Keratinocyte (primary cell): ENCODE data around the gene FAM107B. TPM values are rescaled to one million over a fixed set of nuclear protein-coding genes. Genes with fewer than 3 reads are reported as not detected.

ENCODE experiments used
- DNase-seq: peaks from one replicate; pipeline ENCODE4 v3.0.0-alpha.2; 2011; ENCODE audit warnings: low read depth, missing footprints, low spot score
- FAIRE-seq: peaks from 2 replicates; lab custom pipeline; 2011; peaks lifted over from hg19 to GRCh38; lab: Jason Lieb, UNC
- H2AFZ ChIP-seq: 2 replicates; pipeline ENCODE4 v1.6.0; 2012; ENCODE audit warnings: low read length, control low read depth, inconsistent platforms; ENCODE audit not compliant: control insufficient read depth
- H3K27ac ChIP-seq: 2 replicates; pipeline ENCODE4 v1.5.1; 2011; ENCODE audit warnings: low read length; ENCODE audit not compliant: control insufficient read depth, insufficient read depth
- H3K27me3 ChIP-seq: 3 replicates; pipeline ENCODE4 v1.6.0; 2011; ENCODE audit warnings: low read length; ENCODE audit not compliant: control insufficient read depth, insufficient read depth; ENCODE audit errors: extremely low read depth
- H3K36me3 ChIP-seq, 2 experiments: 2 replicates in 1 of 2; 3 replicates in 1 of 2; pipeline ENCODE4 v1.5.1; 2011; ENCODE audit warnings: low read length in 2 of 2, mild to moderate bottlenecking in 1 of 2; ENCODE audit not compliant: control insufficient read depth in 2 of 2, insufficient read depth in 2 of 2; ENCODE audit errors: extremely low read depth in 1 of 2
- H3K4me1 ChIP-seq: 3 replicates; pipeline ENCODE4 v1.5.1; 2011; ENCODE audit warnings: low read length; ENCODE audit not compliant: control insufficient read depth, insufficient read depth; ENCODE audit errors: extremely low read depth
- H3K4me2 ChIP-seq: 3 replicates; pipeline ENCODE4 v1.6.0; 2011; ENCODE audit warnings: low read depth, low read length; ENCODE audit not compliant: control insufficient read depth, insufficient read depth; ENCODE audit errors: extremely low read depth
- H3K4me3 ChIP-seq, 3 experiments: fragments of 200-600 bp in 1 of 3; sonication (generic) in 1 of 3; 2 replicates in 2 of 3; 3 replicates in 1 of 3; pipeline ENCODE4 v1.5.1; 2011 to 2016; ENCODE audit warnings: low read length in 3 of 3, mild to moderate bottlenecking in 3 of 3, control low read depth in 2 of 3, inconsistent platforms in 1 of 3, low read depth in 1 of 3, mixed read lengths in 1 of 3, mixed run types in 1 of 3, moderate library complexity in 1 of 3; ENCODE audit not compliant: control insufficient read depth in 2 of 3, insufficient read depth in 2 of 3; ENCODE audit errors: extremely low read depth in 1 of 3
- H3K79me2 ChIP-seq: 2 replicates; pipeline ENCODE4 v1.6.0; 2012; ENCODE audit warnings: low read length; ENCODE audit not compliant: control insufficient read depth, insufficient read depth
- H3K9ac ChIP-seq: 3 replicates; pipeline ENCODE4 v1.6.0; 2011; ENCODE audit warnings: low read length; ENCODE audit not compliant: control insufficient read depth, insufficient read depth; ENCODE audit errors: extremely low read depth
- H3K9me1 ChIP-seq: 3 replicates; pipeline ENCODE4 v1.6.0; 2011; ENCODE audit warnings: low read length; ENCODE audit not compliant: control insufficient read depth, insufficient read depth; ENCODE audit errors: extremely low read depth
- H3K9me3 ChIP-seq: 2 replicates; pipeline ENCODE4 v1.5.1; 2012; ENCODE audit warnings: low read depth, low read length; ENCODE audit not compliant: control insufficient read depth
- H4K20me1 ChIP-seq: 3 replicates; pipeline ENCODE4 v1.6.0; 2011; ENCODE audit warnings: low read length; ENCODE audit not compliant: control insufficient read depth, insufficient read depth; ENCODE audit errors: extremely low read depth
- EZH2 ChIP-seq: IDR thresholded peaks from one replicate; pipeline ENCODE4 v1.6.1; 2012; ENCODE audit warnings: inconsistent platforms, mild to moderate bottlenecking, low read length, moderate library complexity
- dilution Hi-C: fragments of 300-500 bp; cut with MboI; formaldehyde crosslinking; loops from one replicate; pipeline ENCODE4 v1.7.0; 2020; ENCODE audit warnings: low sequenced_read_pairs; ENCODE audit not compliant: extremely low pct_ligation_motif_present
- polyA plus RNA-seq, 5 experiments: library from polyadenylated mRNA; depleted of rRNA in 3 of 5; stranded (reverse) in 3 of 5; stranded (forward) in 1 of 5; unstranded in 1 of 5; fragments of >200 nt; gene quantifications; 1 replicate in 1 of 5; 2 replicates in 3 of 5; 3 replicates in 1 of 5; pipeline versions ENCODE4 v1.2.1 to v1.2.3, GENCODE V29; 2011 to 2012; ENCODE audit warnings: missing spikeins in 2 of 5, low read depth in 1 of 5, low replicate concordance in 1 of 5
- TF ChIP-seq, protein P1 (sequence below), 3 experiments: IDR thresholded peaks in 1 of 3; conservative IDR thresholded peaks in 1 of 3; optimal IDR thresholded peaks in 1 of 3; 2 replicates in 2 of 3; 3 replicates in 1 of 3; pipeline versions ENCODE3 to v1.5.1; 2011; ENCODE audit warnings: low read length in 3 of 3, mild to moderate bottlenecking in 3 of 3, moderate library complexity in 2 of 3, control low read depth in 1 of 3, inconsistent platforms in 1 of 3; ENCODE audit not compliant: insufficient read depth in 2 of 3; ENCODE audit errors: extremely low read depth in 1 of 3

Gene FAM107B
- polyA plus RNA-seq, 1 donor (not counting 4 experiments of a cell fraction or from before 2014, with no cell fraction given): 8.7 TPM

DNA sequence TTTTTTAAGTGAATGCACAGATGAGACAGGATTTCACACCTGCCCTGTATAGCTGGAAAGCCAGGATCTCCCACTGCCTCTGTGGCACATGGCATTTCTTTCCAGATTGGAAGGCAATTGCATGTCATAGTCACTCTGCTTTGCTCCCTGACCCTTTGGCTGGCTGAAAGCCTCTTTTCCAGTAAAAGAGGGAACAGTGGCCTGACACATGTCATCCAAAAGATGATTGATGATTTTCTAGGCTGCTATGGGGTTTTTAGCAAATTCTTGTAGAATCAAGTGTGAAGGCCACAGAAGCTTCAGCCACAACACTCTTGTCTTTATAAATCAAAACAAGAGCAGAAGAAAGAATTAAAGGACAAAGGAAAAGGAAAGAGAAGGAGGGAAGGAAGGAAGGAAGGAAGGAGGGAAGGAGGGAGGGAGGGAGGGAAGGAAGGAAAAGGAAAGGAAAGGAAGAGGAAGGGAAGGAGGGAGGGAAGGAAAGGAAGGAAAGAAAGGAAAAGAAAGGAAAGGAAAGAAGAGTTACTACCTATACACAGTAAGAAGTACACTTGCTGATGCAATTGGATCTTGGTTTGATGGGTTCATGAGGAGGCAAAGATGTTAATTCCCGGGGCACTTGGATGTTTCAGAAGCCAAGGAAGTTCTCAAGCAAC, 285.0 kb downstream of the FAM107B start:
- no peak overlapping the region for H3K4me3 ChIP-seq
- no peak overlapping the region for H2AFZ ChIP-seq
- no peak for DNase-seq
- H3K79me2 ChIP-seq: no peaks in the 10 kb centered on the region
- no peaks in the 10 kb centered on the region for H3K27me3 ChIP-seq
- H3K9me1 ChIP-seq: no peaks in the 10 kb centered on the region
- no peaks in the 10 kb centered on the region for H3K9me3 ChIP-seq
- dilution Hi-C loops: loop anchor here (10.0 kb wide), 1 partner anchor 305 kb away; no protein-coding TSS in a partner anchor
- H4K20me1 ChIP-seq: no peaks in the 10 kb centered on the region
- H3K4me1 ChIP-seq: no peaks in the 10 kb centered on the region
- no peaks in the 10 kb centered on the region for H3K36me3 ChIP-seq
- H3K4me2 ChIP-seq: no peak overlapping the region
- no peak overlapping the region for H3K9ac ChIP-seq
- TF ChIP-seq, protein P1, sequence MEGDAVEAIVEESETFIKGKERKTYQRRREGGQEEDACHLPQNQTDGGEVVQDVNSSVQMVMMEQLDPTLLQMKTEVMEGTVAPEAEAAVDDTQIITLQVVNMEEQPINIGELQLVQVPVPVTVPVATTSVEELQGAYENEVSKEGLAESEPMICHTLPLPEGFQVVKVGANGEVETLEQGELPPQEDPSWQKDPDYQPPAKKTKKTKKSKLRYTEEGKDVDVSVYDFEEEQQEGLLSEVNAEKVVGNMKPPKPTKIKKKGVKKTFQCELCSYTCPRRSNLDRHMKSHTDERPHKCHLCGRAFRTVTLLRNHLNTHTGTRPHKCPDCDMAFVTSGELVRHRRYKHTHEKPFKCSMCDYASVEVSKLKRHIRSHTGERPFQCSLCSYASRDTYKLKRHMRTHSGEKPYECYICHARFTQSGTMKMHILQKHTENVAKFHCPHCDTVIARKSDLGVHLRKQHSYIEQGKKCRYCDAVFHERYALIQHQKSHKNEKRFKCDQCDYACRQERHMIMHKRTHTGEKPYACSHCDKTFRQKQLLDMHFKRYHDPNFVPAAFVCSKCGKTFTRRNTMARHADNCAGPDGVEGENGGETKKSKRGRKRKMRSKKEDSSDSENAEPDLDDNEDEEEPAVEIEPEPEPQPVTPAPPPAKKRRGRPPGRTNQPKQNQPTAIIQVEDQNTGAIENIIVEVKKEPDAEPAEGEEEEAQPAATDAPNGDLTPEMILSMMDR (optimal IDR thresholded peaks at IDR 0.05 in 1 of 3, IDR thresholded peaks at IDR 0.05 in 1 of 3, conservative IDR thresholded peaks at IDR 0.05 in 1 of 3; ENCODE audit: extremely low read depth in 1 of 3, insufficient read depth in 2 of 3, low read length in 3 of 3): no peak
- TF ChIP-seq EZH2: no peak
- H3K27ac ChIP-seq: no peak overlapping the region
- no peak for FAIRE-seq

GRCh38 chr10:14487488-14487883, 287.2 kb downstream of the FAM107B start:
- H3K9me1 ChIP-seq: no peaks in the 10 kb centered on the region
- no peak overlapping the region for H3K27ac ChIP-seq
- H3K4me3 ChIP-seq: no peak overlapping the region
- TF ChIP-seq, protein P1 (optimal IDR thresholded peaks at IDR 0.05 in 1 of 3, IDR thresholded peaks at IDR 0.05 in 1 of 3, conservative IDR thresholded peaks at IDR 0.05 in 1 of 3; ENCODE audit: extremely low read depth in 1 of 3, insufficient read depth in 2 of 3, low read length in 3 of 3): no peak
- TF ChIP-seq EZH2: no peak
- H3K9ac ChIP-seq: no peak overlapping the region
- no peaks in the 10 kb centered on the region for H3K9me3 ChIP-seq
- no peak overlapping the region for H3K4me2 ChIP-seq
- no peaks in the 10 kb centered on the region for H3K79me2 ChIP-seq
- H3K4me1 ChIP-seq: no peaks in the 10 kb centered on the region
- dilution Hi-C loops: loop anchor here (10.0 kb wide), 1 partner anchor 303 kb away; no protein-coding TSS in a partner anchor
- no peak for DNase-seq
- no peaks in the 10 kb centered on the region for H3K36me3 ChIP-seq
- H3K27me3 ChIP-seq: no peaks in the 10 kb centered on the region
- no peak for FAIRE-seq
- no peak overlapping the region for H2AFZ ChIP-seq
- H4K20me1 ChIP-seq: no peaks in the 10 kb centered on the region
